ENCODE results near the gene JAK1. TPM values are rescaled to one million over a fixed set of nuclear protein-coding genes. Genes with fewer than 3 reads are reported as not detected.

The JAK1 gene
- total RNA-seq, 2 donors from 2014 or later = 90.3 to 122 TPM

- no peaks in the 10 kb centered on the region for H3K9me3 ChIP-seq
- H3K4me1 ChIP-seq = peaks cover 0 to 30% of the 10 kb centered on the region in 2 donors
- H3K27me3 ChIP-seq = no peaks in the 10 kb centered on the region
- TF ChIP-seq CTCF (IDR thresholded peaks at IDR 0.05) = no peak
- H3K4me3 ChIP-seq = no peak overlapping the region
- no peak for DNase-seq (ENCODE audit: low spot score)
- no peak overlapping the region for H3K27ac ChIP-seq
- no peaks in the 10 kb centered on the region for H3K36me3 ChIP-seq
Observed at GRCh38 chr1:64908575-64908974, 57.8 kb downstream of the JAK1 start.

DNA sequence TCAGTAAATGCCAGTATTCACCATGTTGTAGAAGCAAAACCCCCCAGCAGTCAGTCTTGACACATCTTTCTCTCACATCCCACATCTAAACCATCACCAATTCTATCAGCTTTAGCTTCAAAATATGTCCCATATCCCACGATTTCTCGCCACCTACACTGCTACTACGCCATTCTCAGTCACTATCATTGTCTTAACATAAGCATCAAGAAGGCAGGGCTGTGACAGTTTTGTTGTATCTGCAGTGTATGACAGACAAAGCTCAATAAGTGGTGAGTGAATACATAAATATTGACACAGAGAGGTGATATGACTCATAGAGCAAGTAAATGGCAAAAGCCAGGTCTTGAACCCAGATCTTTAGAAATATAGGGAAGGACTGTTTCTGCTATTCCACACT lies 59.9 kb downstream of the JAK1 start:
- H3K4me3 ChIP-seq = no peak overlapping the region
- no peaks in the 10 kb centered on the region for H3K9me3 ChIP-seq
- H3K27me3 ChIP-seq = no peaks in the 10 kb centered on the region
- no peaks in the 10 kb centered on the region for H3K36me3 ChIP-seq
- TF ChIP-seq CTCF (IDR thresholded peaks at IDR 0.05) = no peak
- no peak for DNase-seq (ENCODE audit: low spot score)
- no peak overlapping the region for H3K27ac ChIP-seq
- H3K4me1 ChIP-seq = peaks cover 0 to 17% of the 10 kb centered on the region in 2 donors

GRCh38 chr1:64903593-64903992 lies 62.8 kb downstream of the JAK1 start:
- DNase-seq (ENCODE audit: low spot score) = no peak
- Histone ChIP-seq H3K4me3 (no peak overlapping the region), H3K27ac (no peak overlapping the region), H3K4me1 (peaks cover 0 to 25% of the 10 kb centered on the region in 2 donors), H3K36me3 (no peaks in the 10 kb centered on the region), H3K9me3 (no peaks in the 10 kb centered on the region), H3K27me3 (no peaks in the 10 kb centered on the region)
- TF ChIP-seq CTCF (IDR thresholded peaks at IDR 0.05) = no peak

DNA sequence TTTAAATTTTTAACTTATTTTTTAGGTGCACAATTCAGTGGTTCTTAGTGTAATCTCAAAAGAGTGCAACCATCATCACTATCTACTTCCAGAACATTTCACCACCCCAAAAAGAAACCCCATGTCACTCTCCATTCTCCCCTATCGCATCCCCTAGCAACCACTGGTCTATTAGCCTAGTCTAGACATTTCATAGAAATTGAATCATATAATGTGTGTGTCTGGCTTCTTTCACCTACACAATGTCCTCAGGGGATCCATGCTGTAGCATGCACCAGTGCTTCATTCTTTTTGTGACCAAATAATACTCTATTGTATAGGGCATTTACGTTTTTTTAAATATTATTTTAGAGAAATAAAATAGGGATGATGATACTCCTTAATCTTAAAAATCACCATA lies 64.7 kb downstream of the JAK1 start:
- no peaks in the 10 kb centered on the region for H3K9me3 ChIP-seq
- no peak for TF ChIP-seq CTCF (IDR thresholded peaks at IDR 0.05)
- H3K27ac ChIP-seq = no peak overlapping the region
- H3K4me1 ChIP-seq = peaks cover 0 to 41% of the 10 kb centered on the region in 2 donors
- H3K36me3 ChIP-seq = no peaks in the 10 kb centered on the region
- H3K4me3 ChIP-seq = no peak overlapping the region
- no peaks in the 10 kb centered on the region for H3K27me3 ChIP-seq
- no peak for DNase-seq (ENCODE audit: low spot score)

GRCh38 chr1:64900916-64901315 lies 65.4 kb downstream of the JAK1 start:
- H3K9me3 ChIP-seq = no peaks in the 10 kb centered on the region
- H3K27me3 ChIP-seq = no peaks in the 10 kb centered on the region
- no peak overlapping the region for H3K4me3 ChIP-seq
- H3K36me3 ChIP-seq = no peaks in the 10 kb centered on the region
- peaks cover 0 to 48% of the 10 kb centered on the region in 2 donors for H3K4me1 ChIP-seq
- no peak for DNase-seq (ENCODE audit: low spot score)
- no peak overlapping the region for H3K27ac ChIP-seq
- no peak for TF ChIP-seq CTCF (IDR thresholded peaks at IDR 0.05)

- TF ChIP-seq CTCF (IDR thresholded peaks at IDR 0.05) = no peak
- peak overlapping the region; percentile 88 to 95 for H3K27ac ChIP-seq
- H3K4me1 ChIP-seq = peaks cover 0 to 62% of the 10 kb centered on the region in 2 donors
- no peaks in the 10 kb centered on the region for H3K36me3 ChIP-seq
- no peak overlapping the region for H3K4me3 ChIP-seq
- H3K9me3 ChIP-seq = no peaks in the 10 kb centered on the region
- DNase-seq (ENCODE audit: low spot score) = peak; percentile 97
- H3K27me3 ChIP-seq = no peaks in the 10 kb centered on the region
Observed at GRCh38 chr1:64898107-64898861, 68.1 kb downstream of the JAK1 start.

Measured in right atrium auricular region (tissue), 2 donors.